HT1080 (cell line): ENCODE measurements around the gene CHIT1. TPM values are rescaled to one million over a fixed set of nuclear protein-coding genes. Genes with fewer than 3 reads are reported as not detected.
"Not testable (repeated sequence)": the region's sequence is repeated elsewhere in the genome, so short reads cannot be mapped to it uniquely, and the experiment has no call there.

Experiments used
- DNase-seq: peaks from one replicate; pipeline ENCODE4 v3.0.0-alpha.2; 2015; ENCODE audit warnings: low read depth
- total RNA-seq: library from RNA; depleted of rRNA; stranded (reverse); fragments of >200 nt; shearing (Covaris generic); gene quantifications from 2 replicates; pipeline ENCODE4 v1.2.3, GENCODE V29; 2014

The CHIT1 gene
- total RNA-seq, 1 experiment from 2014 or later, result not detected

- not testable (repeated sequence) for DNase-seq
Measured at GRCh38 chr1:203266140-203266539, 36.7 kb upstream of the CHIT1 start.

- DNase-seq, result no peak
Measured at GRCh38 chr1:203265541-203265940, 36.1 kb upstream of the CHIT1 start.

GRCh38 chr1:203264052-203264501, 34.6 kb upstream of the CHIT1 start:
- DNase-seq, result no peak

- no peak for DNase-seq
Measured at GRCh38 chr1:203263496-203263895, 34.0 kb upstream of the CHIT1 start.

GRCh38 chr1:203256636-203257035, 27.2 kb upstream of the CHIT1 start:
- DNase-seq, result not testable (repeated sequence)

- not testable (repeated sequence) for DNase-seq
Measured at GRCh38 chr1:203254782-203255181, 25.3 kb upstream of the CHIT1 start.

- DNase-seq, result no peak
Measured at GRCh38 chr1:203252678-203253077, 23.2 kb upstream of the CHIT1 start.

- no peak for DNase-seq
Measured at GRCh38 chr1:203251466-203251865, 22.0 kb upstream of the CHIT1 start.

GRCh38 chr1:203250911-203251310, 21.4 kb upstream of the CHIT1 start:
- no peak for DNase-seq

- DNase-seq, result no peak
Measured at GRCh38 chr1:203244776-203245175, 15.3 kb upstream of the CHIT1 start.

- DNase-seq, result not testable (repeated sequence)
Measured at GRCh38 chr1:203241708-203242107, 12.2 kb upstream of the CHIT1 start.

GRCh38 chr1:203239526-203240305, 10.2 kb upstream of the CHIT1 start:
- no peak for DNase-seq

GRCh38 chr1:203239081-203239480, 9.6 kb upstream of the CHIT1 start:
- DNase-seq, result no peak

- DNase-seq, result no peak
Measured at GRCh38 chr1:203238535-203238934, 9.1 kb upstream of the CHIT1 start.

- not testable (repeated sequence) for DNase-seq
Measured at GRCh38 chr1:203234901-203235300, 5.4 kb upstream of the CHIT1 start.

GRCh38 chr1:203228670-203229069, 803 bp downstream of the CHIT1 start:
- DNase-seq, result no peak

GRCh38 chr1:203227371-203228083, 1.9 kb downstream of the CHIT1 start:
- DNase-seq, result no peak

GRCh38 chr1:203225071-203225470, 4.4 kb downstream of the CHIT1 start:
- no peak for DNase-seq

GRCh38 chr1:203223012-203223775, 6.3 kb downstream of the CHIT1 start:
- no peak for DNase-seq

GRCh38 chr1:203219934-203220333, 9.5 kb downstream of the CHIT1 start:
- no peak for DNase-seq

- no peak for DNase-seq
Measured at GRCh38 chr1:203219171-203219570, 10.3 kb downstream of the CHIT1 start.

- no peak for DNase-seq
Measured at GRCh38 chr1:203217668-203218067, 11.8 kb downstream of the CHIT1 start.
